CD4-positive, alpha-beta T cell (primary cell): ENCODE results near the gene IGFL2. TPM values are rescaled to one million over a fixed set of nuclear protein-coding genes. Genes with fewer than 3 reads are reported as not detected.

Experiments used
- ATAC-seq: fragments of 200-7000 bp; cut with Tn5 transposase; one replicate; pipeline ENCODE4 v1.10.0; 2022; ENCODE audit warnings: mild to moderate bottlenecking; ENCODE audit not compliant: poor library complexity
- CTCF ChIA-PET: fragments of 350-600 bp; sonication (Branson Sonifier 250); formaldehyde crosslinking; loops from one replicate; lab custom pipeline; 2021; ENCODE audit warnings: antibody characterized with exemption, inconsistent platforms; lab: Charles Lee
- POLR2A ChIA-PET: fragments of 350-600 bp; sonication (Branson Sonifier 250); formaldehyde crosslinking; loops from one replicate; lab custom pipeline; 2021; ENCODE audit warnings: antibody characterized with exemption, inconsistent platforms; lab: Charles Lee
- DNase-seq, 14 experiments: peaks; one replicate each; pipeline ENCODE4 v3.0.0-alpha.2; 2013 to 2020; ENCODE audit warnings: mixed read lengths in 2 of 14
- H3K27ac ChIP-seq, 2 donors: one replicate each; pipeline versions ENCODE4 v1.5.1 to v1.7.0; 2013; ENCODE audit warnings: low read length in 2 of 2, low read depth in 1 of 2, mild to moderate bottlenecking in 1 of 2
- H3K27me3 ChIP-seq, 2 experiments: 1 replicate in 1 of 2; 2 replicates in 1 of 2; pipeline versions ENCODE4 v1.6.1 to v1.7.0; 2013; ENCODE audit warnings: low read length in 2 of 2, control low read depth in 1 of 2, mild to moderate bottlenecking in 1 of 2, moderate library complexity in 1 of 2; ENCODE audit not compliant: insufficient read depth in 2 of 2, control insufficient read depth in 1 of 2
- H3K36me3 ChIP-seq: one replicate; pipeline ENCODE4 v1.6.1; 2013; ENCODE audit warnings: low read length, control low read depth; ENCODE audit not compliant: insufficient read depth
- H3K4me1 ChIP-seq: one replicate; pipeline ENCODE4 v1.6.1; 2013; ENCODE audit warnings: low read length, control low read depth; ENCODE audit not compliant: insufficient read depth
- H3K4me3 ChIP-seq: one replicate; pipeline ENCODE4 v1.5.1; 2013; ENCODE audit warnings: mild to moderate bottlenecking, low read length, moderate library complexity
- H3K9me3 ChIP-seq, 2 experiments: 1 replicate in 1 of 2; 2 replicates in 1 of 2; pipeline versions ENCODE4 v1.6.1 to v1.7.0; 2013; ENCODE audit warnings: low read length in 2 of 2, mild to moderate bottlenecking in 2 of 2, control low read depth in 1 of 2, moderate library complexity in 1 of 2; ENCODE audit not compliant: control insufficient read depth in 1 of 2, insufficient read depth in 1 of 2
- H3K27ac Mint-ChIP-seq: one replicate; pipeline ENCODE4 v1.8.0; 2020; ENCODE audit warnings: mixed read lengths
- H3K27me3 Mint-ChIP-seq: one replicate; pipeline ENCODE4 v1.8.0; 2021; ENCODE audit warnings: mixed read lengths
- H3K36me3 Mint-ChIP-seq: one replicate; pipeline ENCODE4 v1.8.0; 2021; ENCODE audit warnings: low read depth, mixed read lengths
- H3K4me1 Mint-ChIP-seq: one replicate; pipeline ENCODE4 v1.8.0; 2021; ENCODE audit warnings: low read depth, mixed read lengths
- H3K4me3 Mint-ChIP-seq: one replicate; pipeline ENCODE4 v1.8.0; 2020; ENCODE audit warnings: mild to moderate bottlenecking, mixed read lengths
- H3K9me3 Mint-ChIP-seq: one replicate; pipeline ENCODE4 v1.8.0; 2020; ENCODE audit warnings: mixed read lengths
- CTCF ChIP-seq: fragments of 200-600 bp; IDR thresholded peaks from one replicate; pipeline ENCODE4 v1.8.0; 2022; ENCODE audit warnings: antibody characterized with exemption, mild to moderate bottlenecking
- intact Hi-C, 2 experiments: fragments of 100-400 bp; cut with DNase I in 1 of 2; cut with micrococcal nuclease in 1 of 2; formaldehyde crosslinking; loops; one replicate each; pipeline versions ENCODE4 v1.15.1 to v1.9.0; 2023 to 2025; cut with DNase I, micrococcal nuclease
- total RNA-seq, 174 experiments: library from RNA in 2 of 174; stranded (reverse) in 2 of 174; gene quantifications; one replicate each; pipeline ENCODE4 v1.2.3 and lab custom pipeline; 2021 to 2026

The IGFL2 gene
- total RNA-seq, 2 experiments from 2014 or later, result not detected

- CTCF ChIA-PET, result no interaction called here
- Histone ChIP-seq H3K4me1 (no peaks in the 10 kb centered on the region), H3K27ac (no peak overlapping the region), H3K36me3 (no peaks in the 10 kb centered on the region), H3K9me3 (peaks cover 0 to 4% of the 10 kb centered on the region in 2 experiments), H3K27me3 (peaks cover 13 to 21% of the 10 kb centered on the region in 2 experiments), H3K4me3 (no peak overlapping the region)
- DNase-seq, result no peak
- peaks cover 18% of the 10 kb centered on the region for H3K27me3 Mint-ChIP-seq
- H3K36me3 Mint-ChIP-seq, result no peaks in the 10 kb centered on the region
- POLR2A ChIA-PET, result no interaction called here
- no peak for TF ChIP-seq CTCF
- H3K27ac Mint-ChIP-seq, result no peak overlapping the region
- no peak for ATAC-seq
- peaks cover 2% of the 10 kb centered on the region for H3K9me3 Mint-ChIP-seq
- H3K4me3 Mint-ChIP-seq, result no peak overlapping the region
- H3K4me1 Mint-ChIP-seq, result no peaks in the 10 kb centered on the region
- intact Hi-C loops, result no loop called here
These were observed 40.7 kb upstream of the IGFL2 start for GRCh38 chr19:46107371-46107770.

GRCh38 chr19:46109876-46110275 is 38.2 kb upstream of the IGFL2 start:
- no peak for DNase-seq
- H3K27me3 Mint-ChIP-seq, result peaks cover 40% of the 10 kb centered on the region
- no peak overlapping the region for H3K27ac Mint-ChIP-seq
- Histone ChIP-seq H3K27me3 (peaks cover 12 to 28% of the 10 kb centered on the region in 2 experiments), H3K36me3 (no peaks in the 10 kb centered on the region), H3K9me3 (peaks cover 0 to 4% of the 10 kb centered on the region in 2 experiments), H3K4me3 (no peak overlapping the region), H3K27ac (no peak overlapping the region), H3K4me1 (no peaks in the 10 kb centered on the region)
- H3K4me3 Mint-ChIP-seq, result no peak overlapping the region
- POLR2A ChIA-PET, result no interaction called here
- H3K4me1 Mint-ChIP-seq, result no peaks in the 10 kb centered on the region
- no peak for TF ChIP-seq CTCF
- H3K36me3 Mint-ChIP-seq, result no peaks in the 10 kb centered on the region
- peaks cover 2% of the 10 kb centered on the region for H3K9me3 Mint-ChIP-seq
- intact Hi-C loops, result no loop called here
- ATAC-seq, result no peak
- CTCF ChIA-PET, result no interaction called here

- Histone ChIP-seq H3K27ac (no peak overlapping the region), H3K36me3 (no peaks in the 10 kb centered on the region), H3K4me1 (no peaks in the 10 kb centered on the region), H3K4me3 (no peak overlapping the region), H3K9me3 (no peaks in the 10 kb centered on the region), H3K27me3 (peaks cover 14 to 22% of the 10 kb centered on the region in 2 experiments)
- H3K9me3 Mint-ChIP-seq, result peaks cover 2% of the 10 kb centered on the region
- no peak overlapping the region for H3K4me3 Mint-ChIP-seq
- no peaks in the 10 kb centered on the region for H3K36me3 Mint-ChIP-seq
- ChIA-PET CTCF (no interaction called here), POLR2A (no interaction called here)
- H3K4me1 Mint-ChIP-seq, result no peaks in the 10 kb centered on the region
- DNase-seq, result no peak
- TF ChIP-seq CTCF, result no peak
- no peak overlapping the region for H3K27ac Mint-ChIP-seq
- intact Hi-C loops, result no loop called here
- H3K27me3 Mint-ChIP-seq, result peaks cover 45% of the 10 kb centered on the region
- no peak for ATAC-seq
These were observed 36.7 kb upstream of the IGFL2 start for GRCh38 chr19:46111376-46111775.
